ENCODE results near the gene GAS5.
"Not testable (repeated sequence)": the region's sequence is repeated elsewhere in the genome, so short reads cannot be mapped to it uniquely, and the experiment has no call there.

Gene GAS5

GRCh38 chr1:173871091-173871490, 3.3 kb upstream of the GAS5 start:
- in situ Hi-C loops (cut with MboI; ENCODE audit: low pct_unique_long_range_greater_than_20kb, low sequenced_read_pairs), result no loop called here
- DNase-seq, result peak; percentile 26

- in situ Hi-C loops (cut with MboI; ENCODE audit: low pct_unique_long_range_greater_than_20kb, low sequenced_read_pairs), result no loop called here
- peak; percentile 83 for DNase-seq
Measured at GRCh38 chr1:173870252-173871075, 2.7 kb upstream of the GAS5 start.

GRCh38 chr1:173869021-173869359, 1.2 kb upstream of the GAS5 start:
- in situ Hi-C loops (cut with MboI; ENCODE audit: low pct_unique_long_range_greater_than_20kb, low sequenced_read_pairs), result no loop called here

GRCh38 chr1:173868266-173869020, 654 bp upstream of the GAS5 start, which contains the start of gene ZBTB37:
ZBTB37 (plus strand) TSS chr1:173868380; CDS start chr1:173870226, 1,846 bp downstream.
- DNase-seq, result peak; percentile 85
- in situ Hi-C loops (cut with MboI; ENCODE audit: low pct_unique_long_range_greater_than_20kb, low sequenced_read_pairs), result no loop called here

More at GRCh38 chr1:173869021-173869359, 1.2 kb upstream of the GAS5 start:
- no peak for DNase-seq

GRCh38 chr1:173867141-173867752, 542 bp downstream of the GAS5 start:
- no peak for DNase-seq
- in situ Hi-C loops (cut with MboI; ENCODE audit: low pct_unique_long_range_greater_than_20kb, low sequenced_read_pairs), result no loop called here

GRCh38 chr1:173866413-173867115, 1.2 kb downstream of the GAS5 start:
- in situ Hi-C loops (cut with MboI; ENCODE audit: low pct_unique_long_range_greater_than_20kb, low sequenced_read_pairs), result no loop called here
- peak; percentile 24 for DNase-seq

- no peak for DNase-seq
- in situ Hi-C loops (cut with MboI; ENCODE audit: low pct_unique_long_range_greater_than_20kb, low sequenced_read_pairs), result no loop called here
Measured at GRCh38 chr1:173865468-173866164, 2.2 kb downstream of the GAS5 start.

GRCh38 chr1:173864179-173864867, 3.5 kb downstream of the GAS5 start:
- in situ Hi-C loops (cut with MboI; ENCODE audit: low pct_unique_long_range_greater_than_20kb, low sequenced_read_pairs), result no loop called here
- DNase-seq, result no peak

- in situ Hi-C loops (cut with MboI; ENCODE audit: low pct_unique_long_range_greater_than_20kb, low sequenced_read_pairs), result no loop called here
- DNase-seq, result no peak
Measured at GRCh38 chr1:173863224-173864161, 4.3 kb downstream of the GAS5 start.

- in situ Hi-C loops (cut with MboI; ENCODE audit: low pct_unique_long_range_greater_than_20kb, low sequenced_read_pairs), result no loop called here
- DNase-seq, result no peak
Measured at GRCh38 chr1:173862769-173863223, 5.0 kb downstream of the GAS5 start.

GRCh38 chr1:173862146-173862768, 5.5 kb downstream of the GAS5 start:
- DNase-seq, result peak; percentile 46

GRCh38 chr1:173861731-173862145, 6.1 kb downstream of the GAS5 start:
- in situ Hi-C loops (cut with MboI; ENCODE audit: low pct_unique_long_range_greater_than_20kb, low sequenced_read_pairs), result no loop called here
- peak; percentile 56 for DNase-seq

More at GRCh38 chr1:173862146-173862768, 5.5 kb downstream of the GAS5 start:
- in situ Hi-C loops (cut with MboI; ENCODE audit: low pct_unique_long_range_greater_than_20kb, low sequenced_read_pairs), result not testable (repeated sequence)

GRCh38 chr1:173860065-173860464, 7.7 kb downstream of the GAS5 start:
- in situ Hi-C loops (cut with MboI; ENCODE audit: low pct_unique_long_range_greater_than_20kb, low sequenced_read_pairs), result no loop called here
- no peak for DNase-seq

GRCh38 chr1:173859547-173859946, 8.2 kb downstream of the GAS5 start:
- in situ Hi-C loops (cut with MboI; ENCODE audit: low pct_unique_long_range_greater_than_20kb, low sequenced_read_pairs), result not testable (repeated sequence)

GRCh38 chr1:173857363-173857917, 10.3 kb downstream of the GAS5 start:
- in situ Hi-C loops (cut with MboI; ENCODE audit: low pct_unique_long_range_greater_than_20kb, low sequenced_read_pairs), result no loop called here

More at GRCh38 chr1:173859547-173859946, 8.2 kb downstream of the GAS5 start:
- DNase-seq, result not testable (repeated sequence)

GRCh38 chr1:173856903-173857302, 10.9 kb downstream of the GAS5 start:
- in situ Hi-C loops (cut with MboI; ENCODE audit: low pct_unique_long_range_greater_than_20kb, low sequenced_read_pairs), result no loop called here

More at GRCh38 chr1:173857363-173857917, 10.3 kb downstream of the GAS5 start:
- DNase-seq, result no peak

More at GRCh38 chr1:173856903-173857302, 10.9 kb downstream of the GAS5 start:
- DNase-seq, result no peak
